ENCODE data around the gene RSPO3.
"Not testable (repeated sequence)": the region's sequence is repeated elsewhere in the genome, so short reads cannot be mapped to it uniquely, and the experiment has no call there.

Gene RSPO3

GRCh38 chr6:127206531-127207095, 88.1 kb downstream of the RSPO3 start:
- no peak for DNase-seq

DNA sequence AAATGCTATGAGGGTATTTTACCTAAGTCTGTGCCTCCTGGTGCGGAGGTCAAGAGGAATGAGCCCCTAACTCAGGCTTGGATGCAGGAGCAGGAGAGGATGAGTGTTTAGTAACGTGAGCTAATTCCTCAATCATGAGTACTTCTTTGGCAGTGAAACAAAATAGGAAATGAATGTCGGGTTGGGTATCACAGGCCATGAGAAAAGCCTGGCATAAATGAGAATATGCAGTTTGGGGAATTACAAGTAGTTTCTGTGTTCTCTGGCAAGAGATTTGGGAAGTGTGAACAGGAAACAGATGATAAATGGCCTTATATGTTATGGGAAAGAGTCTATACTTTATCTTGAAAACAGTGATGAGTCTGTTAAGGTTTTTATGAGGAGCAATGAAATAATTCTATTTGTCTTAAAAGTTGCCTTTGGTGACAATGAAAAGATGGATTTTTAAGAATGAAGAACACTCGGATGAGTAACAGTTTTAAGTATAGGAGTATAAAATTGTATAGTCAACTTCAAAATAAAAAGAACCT, 89.2 kb downstream of the RSPO3 start:
- no peak for DNase-seq

DNA sequence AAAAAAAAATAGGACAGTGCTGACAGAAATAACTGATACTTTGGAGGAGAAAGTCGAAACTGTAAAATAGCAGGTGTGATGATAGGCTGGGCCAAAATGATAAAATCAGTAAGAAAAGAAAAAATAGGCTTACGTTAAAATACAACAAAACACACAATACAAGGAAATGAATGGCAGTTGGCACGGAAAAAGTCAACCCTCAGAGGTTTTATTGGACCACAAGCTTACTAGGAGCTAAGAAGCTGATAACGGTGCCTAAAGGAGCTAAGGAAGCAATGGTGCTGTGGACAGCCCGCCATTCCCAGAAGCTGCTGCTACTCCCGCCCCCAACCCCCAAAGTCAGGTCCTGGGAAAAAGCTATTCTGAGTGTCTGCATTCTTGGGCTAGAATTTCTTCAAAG, 92.3 kb downstream of the RSPO3 start:
- no peak for DNase-seq

DNA sequence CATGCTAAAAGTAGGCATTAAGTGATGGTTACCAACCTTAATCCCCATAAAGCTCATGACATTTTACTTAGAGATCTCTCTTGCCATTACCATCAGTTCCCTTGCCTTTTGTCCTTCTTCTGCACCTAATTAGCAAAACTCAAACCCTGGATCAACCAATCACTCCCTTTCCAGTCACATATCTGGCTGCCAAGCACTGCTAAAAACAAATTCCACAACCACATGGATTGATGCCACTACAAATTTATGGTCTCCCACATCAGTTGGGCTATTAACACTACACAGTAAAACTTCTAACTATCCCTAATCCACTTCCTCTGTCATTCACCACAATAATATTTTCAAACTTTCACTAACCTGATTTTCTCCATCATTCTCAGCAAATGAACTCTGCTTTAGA, 93.9 kb downstream of the RSPO3 start:
- DNase-seq: no peak

GRCh38 chr6:127214032-127214431, 95.6 kb downstream of the RSPO3 start:
- not testable (repeated sequence) for DNase-seq

DNA sequence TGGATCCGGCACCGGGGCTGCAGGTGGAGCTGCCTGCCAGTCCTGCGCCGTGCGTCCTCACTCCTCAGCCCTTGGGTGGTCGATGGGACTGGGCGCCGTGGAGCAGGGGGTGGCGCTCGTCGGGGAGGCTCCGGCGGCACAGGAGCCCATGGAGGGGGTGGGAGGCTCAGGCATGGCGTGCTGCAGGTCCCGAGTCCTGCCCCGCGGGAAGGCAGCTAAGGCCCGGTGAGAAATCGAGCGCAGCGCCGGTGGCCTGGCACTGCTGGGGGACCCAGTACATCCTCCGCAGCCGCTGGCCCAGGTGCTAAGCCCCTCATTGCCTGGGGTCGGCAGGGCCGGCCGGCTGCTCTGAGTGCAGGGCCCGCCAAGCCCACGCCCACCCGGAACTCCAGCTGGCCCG, 96.1 kb downstream of the RSPO3 start:
- DNase-seq: not testable (repeated sequence)

DNA sequence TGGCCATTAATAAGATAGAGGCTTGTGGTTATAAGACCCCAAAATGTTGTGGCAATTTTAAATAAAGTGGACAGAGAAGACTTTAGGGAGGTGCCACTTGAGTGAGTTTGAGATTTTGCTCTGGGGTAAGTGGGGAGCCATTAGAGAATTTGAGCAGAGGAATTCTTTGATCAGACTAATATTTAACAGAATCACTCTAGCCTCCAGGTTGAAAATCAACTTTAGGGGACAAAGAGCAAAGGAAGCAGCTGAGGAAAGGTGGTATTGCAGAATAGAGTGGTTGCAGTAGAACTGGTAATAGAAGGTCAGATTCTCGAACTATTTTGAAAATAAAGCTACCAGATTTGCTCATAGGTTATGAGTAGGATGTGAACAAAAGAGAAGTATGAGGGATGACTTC, 97.5 kb downstream of the RSPO3 start:
- no peak for DNase-seq

GRCh38 chr6:127216810-127217789, 98.6 kb downstream of the RSPO3 start:
- DNase-seq: no peak

DNA sequence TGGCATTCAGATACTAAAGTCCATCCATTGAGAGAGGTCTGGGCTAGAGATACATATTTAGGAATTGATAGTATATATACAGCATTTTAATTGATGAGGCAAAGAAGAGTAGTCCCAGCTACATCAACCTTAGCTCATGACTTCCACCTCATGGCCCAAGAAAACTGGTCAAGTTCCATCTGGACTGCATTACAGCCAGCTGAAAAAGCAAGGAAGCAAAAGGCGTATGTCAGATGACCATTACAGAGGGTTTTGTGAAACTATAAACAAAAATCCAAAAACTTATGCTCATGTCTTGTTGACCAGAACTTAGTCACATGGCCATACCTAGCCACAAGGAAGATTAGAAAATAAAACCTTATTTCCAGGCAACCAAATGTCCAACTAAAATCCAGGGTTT, 101.4 kb downstream of the RSPO3 start:
- no peak for DNase-seq

DNA sequence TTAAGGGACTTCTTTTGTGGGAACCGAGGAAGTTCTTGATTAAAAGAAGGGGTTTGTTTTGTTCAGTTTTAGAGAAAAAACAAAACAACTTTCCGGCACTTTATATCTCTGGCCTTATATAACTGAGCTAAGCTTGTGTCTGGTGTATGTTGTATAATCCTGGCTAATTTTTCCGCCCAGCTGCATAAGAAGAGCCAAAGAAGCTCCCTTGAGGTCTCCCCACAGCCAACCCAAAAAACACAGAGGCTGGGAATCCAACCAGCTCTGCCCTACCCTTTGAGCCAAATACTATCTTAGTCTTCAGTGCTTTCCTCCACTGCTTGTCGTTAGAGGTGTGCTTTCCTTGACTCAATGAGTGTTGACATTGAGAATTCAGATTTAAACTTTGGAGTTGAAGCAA, 102.7 kb downstream of the RSPO3 start:
- no peak for DNase-seq

GRCh38 chr6:127222418-127222817, 103.9 kb downstream of the RSPO3 start:
- no peak for DNase-seq

GRCh38 chr6:127225497-127225896, 107.0 kb downstream of the RSPO3 start:
- no peak for DNase-seq

GRCh38 chr6:127233819-127234218, 115.3 kb downstream of the RSPO3 start:
- not testable (repeated sequence) for DNase-seq

GRCh38 chr6:127243501-127243900, 125.0 kb downstream of the RSPO3 start:
- no peak for DNase-seq
